Keratinocyte (primary cell): ENCODE measurements around the gene RBAK. TPM values are rescaled to one million over a fixed set of nuclear protein-coding genes. Genes with fewer than 3 reads are reported as not detected.

Experiments
- DNase-seq: peaks from one replicate; pipeline ENCODE4 v3.0.0-alpha.2; 2011; ENCODE audit warnings: low read depth, missing footprints, low spot score
- FAIRE-seq: peaks from 2 replicates; lab custom pipeline; 2011; peaks lifted over from hg19 to GRCh38; lab: Jason Lieb, UNC
- H2AFZ ChIP-seq: 2 replicates; pipeline ENCODE4 v1.6.0; 2012; ENCODE audit warnings: low read length, control low read depth, inconsistent platforms; ENCODE audit not compliant: control insufficient read depth
- H3K27ac ChIP-seq: 2 replicates; pipeline ENCODE4 v1.5.1; 2011; ENCODE audit warnings: low read length; ENCODE audit not compliant: control insufficient read depth, insufficient read depth
- H3K27me3 ChIP-seq: 3 replicates; pipeline ENCODE4 v1.6.0; 2011; ENCODE audit warnings: low read length; ENCODE audit not compliant: control insufficient read depth, insufficient read depth; ENCODE audit errors: extremely low read depth
- H3K36me3 ChIP-seq, 2 experiments: 2 replicates in 1 of 2; 3 replicates in 1 of 2; pipeline ENCODE4 v1.5.1; 2011; ENCODE audit warnings: low read length in 2 of 2, mild to moderate bottlenecking in 1 of 2; ENCODE audit not compliant: control insufficient read depth in 2 of 2, insufficient read depth in 2 of 2; ENCODE audit errors: extremely low read depth in 1 of 2
- H3K4me1 ChIP-seq: 3 replicates; pipeline ENCODE4 v1.5.1; 2011; ENCODE audit warnings: low read length; ENCODE audit not compliant: control insufficient read depth, insufficient read depth; ENCODE audit errors: extremely low read depth
- H3K4me2 ChIP-seq: 3 replicates; pipeline ENCODE4 v1.6.0; 2011; ENCODE audit warnings: low read depth, low read length; ENCODE audit not compliant: control insufficient read depth, insufficient read depth; ENCODE audit errors: extremely low read depth
- H3K4me3 ChIP-seq, 3 experiments: fragments of 200-600 bp in 1 of 3; sonication (generic) in 1 of 3; 2 replicates in 2 of 3; 3 replicates in 1 of 3; pipeline ENCODE4 v1.5.1; 2011 to 2016; ENCODE audit warnings: low read length in 3 of 3, mild to moderate bottlenecking in 3 of 3, control low read depth in 2 of 3, inconsistent platforms in 1 of 3, low read depth in 1 of 3, mixed read lengths in 1 of 3, mixed run types in 1 of 3, moderate library complexity in 1 of 3; ENCODE audit not compliant: control insufficient read depth in 2 of 3, insufficient read depth in 2 of 3; ENCODE audit errors: extremely low read depth in 1 of 3
- H3K79me2 ChIP-seq: 2 replicates; pipeline ENCODE4 v1.6.0; 2012; ENCODE audit warnings: low read length; ENCODE audit not compliant: control insufficient read depth, insufficient read depth
- H3K9ac ChIP-seq: 3 replicates; pipeline ENCODE4 v1.6.0; 2011; ENCODE audit warnings: low read length; ENCODE audit not compliant: control insufficient read depth, insufficient read depth; ENCODE audit errors: extremely low read depth
- H3K9me1 ChIP-seq: 3 replicates; pipeline ENCODE4 v1.6.0; 2011; ENCODE audit warnings: low read length; ENCODE audit not compliant: control insufficient read depth, insufficient read depth; ENCODE audit errors: extremely low read depth
- H3K9me3 ChIP-seq: 2 replicates; pipeline ENCODE4 v1.5.1; 2012; ENCODE audit warnings: low read depth, low read length; ENCODE audit not compliant: control insufficient read depth
- H4K20me1 ChIP-seq: 3 replicates; pipeline ENCODE4 v1.6.0; 2011; ENCODE audit warnings: low read length; ENCODE audit not compliant: control insufficient read depth, insufficient read depth; ENCODE audit errors: extremely low read depth
- CTCF ChIP-seq, 3 experiments: IDR thresholded peaks in 1 of 3; conservative IDR thresholded peaks in 1 of 3; optimal IDR thresholded peaks in 1 of 3; 2 replicates in 2 of 3; 3 replicates in 1 of 3; pipeline versions ENCODE3 to v1.5.1; 2011; ENCODE audit warnings: low read length in 3 of 3, mild to moderate bottlenecking in 3 of 3, moderate library complexity in 2 of 3, control low read depth in 1 of 3, inconsistent platforms in 1 of 3; ENCODE audit not compliant: insufficient read depth in 2 of 3; ENCODE audit errors: extremely low read depth in 1 of 3
- EZH2 ChIP-seq: IDR thresholded peaks from one replicate; pipeline ENCODE4 v1.6.1; 2012; ENCODE audit warnings: inconsistent platforms, mild to moderate bottlenecking, low read length, moderate library complexity
- dilution Hi-C: fragments of 300-500 bp; cut with MboI; formaldehyde crosslinking; loops from one replicate; pipeline ENCODE4 v1.7.0; 2020; ENCODE audit warnings: low sequenced_read_pairs; ENCODE audit not compliant: extremely low pct_ligation_motif_present
- polyA plus RNA-seq, 5 experiments: library from polyadenylated mRNA; depleted of rRNA in 3 of 5; stranded (reverse) in 3 of 5; stranded (forward) in 1 of 5; unstranded in 1 of 5; fragments of >200 nt; gene quantifications; 1 replicate in 1 of 5; 2 replicates in 3 of 5; 3 replicates in 1 of 5; pipeline versions ENCODE4 v1.2.1 to v1.2.3, GENCODE V29; 2011 to 2012; ENCODE audit warnings: missing spikeins in 2 of 5, low read depth in 1 of 5, low replicate concordance in 1 of 5

Gene RBAK
- polyA plus RNA-seq, 1 donor (not counting 4 experiments of a cell fraction or from before 2014, with no cell fraction given) = 6.7 TPM

DNA sequence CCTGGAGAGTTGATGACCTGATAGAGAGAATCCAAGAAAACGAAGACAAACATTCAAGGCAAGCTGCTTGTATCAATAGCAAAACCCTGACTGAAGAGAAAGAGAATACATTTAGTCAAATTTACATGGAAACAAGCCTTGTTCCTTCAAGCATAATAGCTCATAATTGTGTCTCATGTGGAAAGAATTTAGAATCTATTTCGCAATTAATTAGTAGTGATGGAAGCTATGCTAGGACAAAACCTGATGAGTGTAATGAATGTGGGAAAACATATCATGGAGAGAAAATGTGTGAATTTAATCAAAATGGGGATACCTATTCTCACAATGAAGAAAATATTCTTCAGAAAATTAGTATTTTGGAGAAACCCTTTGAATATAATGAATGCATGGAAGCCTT lies 18.0 kb downstream of the RBAK start:
- Histone ChIP-seq H3K9ac (no peak overlapping the region), H3K27me3 (no peaks in the 10 kb centered on the region), H2AFZ (no peak overlapping the region), H3K79me2 (no peaks in the 10 kb centered on the region), H3K4me1 (no peaks in the 10 kb centered on the region), H3K27ac (no peak overlapping the region), H3K4me3 (no peak overlapping the region), H3K36me3 (peaks cover 19 to 23% of the 10 kb centered on the region in 2 experiments), H3K4me2 (no peak overlapping the region), H3K9me1 (no peaks in the 10 kb centered on the region), H4K20me1 (no peaks in the 10 kb centered on the region), H3K9me3 (peaks cover 52% of the 10 kb centered on the region)
- dilution Hi-C loops = no loop called here
- no peak for FAIRE-seq
- TF ChIP-seq EZH2 (no peak), CTCF (optimal IDR thresholded peaks at IDR 0.05 in 1 of 3, IDR thresholded peaks at IDR 0.05 in 1 of 3, conservative IDR thresholded peaks at IDR 0.05 in 1 of 3; ENCODE audit: extremely low read depth in 1 of 3, insufficient read depth in 2 of 3, low read length in 3 of 3) (no peak)
- DNase-seq = no peak

DNA sequence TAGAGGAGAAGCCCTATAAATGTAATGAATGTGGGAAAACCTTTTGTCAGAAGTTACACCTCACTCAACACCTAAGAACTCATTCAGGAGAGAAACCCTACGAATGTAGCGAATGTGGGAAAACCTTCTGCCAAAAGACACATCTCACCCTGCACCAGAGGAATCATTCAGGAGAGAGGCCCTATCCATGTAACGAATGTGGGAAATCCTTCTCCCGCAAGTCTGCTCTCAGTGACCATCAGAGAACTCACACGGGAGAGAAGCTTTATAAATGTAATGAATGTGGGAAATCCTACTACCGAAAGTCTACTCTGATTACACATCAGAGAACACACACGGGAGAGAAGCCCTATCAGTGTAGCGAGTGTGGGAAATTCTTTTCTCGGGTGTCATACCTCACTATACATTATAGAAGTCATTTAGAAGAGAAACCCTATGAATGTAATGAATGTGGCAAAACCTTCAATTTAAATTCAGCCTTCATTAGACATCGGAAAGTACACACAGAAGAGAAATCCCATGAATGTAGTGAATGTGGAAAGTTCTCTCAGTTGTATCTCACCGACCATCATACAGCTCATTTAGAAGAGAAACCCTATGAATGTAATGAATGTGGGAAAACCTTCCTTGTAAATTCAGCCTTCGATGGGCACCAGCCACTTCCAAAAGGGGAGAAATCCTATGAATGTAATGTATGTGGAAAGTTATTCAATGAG lies 18.9 kb downstream of the RBAK start:
- no peak overlapping the region for H3K4me3 ChIP-seq
- no peak overlapping the region for H3K4me2 ChIP-seq
- H3K36me3 ChIP-seq = peaks cover 19 to 21% of the 10 kb centered on the region in 2 experiments
- DNase-seq = no peak
- no peaks in the 10 kb centered on the region for H3K27me3 ChIP-seq
- no peaks in the 10 kb centered on the region for H3K4me1 ChIP-seq
- no peak overlapping the region for H3K9ac ChIP-seq
- dilution Hi-C loops = no loop called here
- no peaks in the 10 kb centered on the region for H3K9me1 ChIP-seq
- H4K20me1 ChIP-seq = no peaks in the 10 kb centered on the region
- no peak overlapping the region for H2AFZ ChIP-seq
- no peak overlapping the region for H3K27ac ChIP-seq
- peaks cover 50% of the 10 kb centered on the region for H3K9me3 ChIP-seq
- no peak for TF ChIP-seq CTCF (optimal IDR thresholded peaks at IDR 0.05 in 1 of 3, IDR thresholded peaks at IDR 0.05 in 1 of 3, conservative IDR thresholded peaks at IDR 0.05 in 1 of 3; ENCODE audit: extremely low read depth in 1 of 3, insufficient read depth in 2 of 3, low read length in 3 of 3)
- no peaks in the 10 kb centered on the region for H3K79me2 ChIP-seq
- FAIRE-seq = no peak
